Liver (tissue), 9 donors: ENCODE results near the gene MVB12B. TPM values are rescaled to one million over a fixed set of nuclear protein-coding genes. Genes with fewer than 3 reads are reported as not detected.

ENCODE experiments used
- DNase-seq: peaks from one replicate; pipeline ENCODE4 v3.0.0-alpha.2; 2017; ENCODE audit warnings: low spot score
- H3K27ac ChIP-seq, 2 donors: one replicate each; pipeline ENCODE4 v1.7.0; 2013; ENCODE audit warnings: inconsistent platforms in 2 of 2, low read length in 2 of 2, control low read depth in 1 of 2, low read depth in 1 of 2, mild to moderate bottlenecking in 1 of 2
- H3K27me3 ChIP-seq, 4 donors: one replicate each; pipeline versions ENCODE4 v1.6.1 to v1.7.0; 2013; ENCODE audit warnings: low read length in 3 of 4, inconsistent platforms in 1 of 4, mild to moderate bottlenecking in 1 of 4, moderate library complexity in 1 of 4; ENCODE audit not compliant: control insufficient read depth in 4 of 4, insufficient read depth in 4 of 4
- H3K36me3 ChIP-seq, 4 donors: one replicate each; pipeline versions ENCODE4 v1.6.1 to v1.7.0; 2013; ENCODE audit warnings: low read length in 3 of 4, mild to moderate bottlenecking in 3 of 4, low read depth in 1 of 4, moderate library complexity in 1 of 4; ENCODE audit not compliant: control insufficient read depth in 4 of 4, insufficient read depth in 3 of 4
- H3K4me1 ChIP-seq, 4 donors: one replicate each; pipeline versions ENCODE4 v1.6.1 to v1.7.0; 2013; ENCODE audit warnings: low read length in 3 of 4, mild to moderate bottlenecking in 3 of 4, moderate library complexity in 1 of 4; ENCODE audit not compliant: control insufficient read depth in 4 of 4, insufficient read depth in 4 of 4
- H3K4me3 ChIP-seq, 3 donors: one replicate each; pipeline versions ENCODE4 v1.6.1 to v1.7.0; 2013; ENCODE audit warnings: low read length in 3 of 3, control low read depth in 1 of 3, low read depth in 1 of 3, mild to moderate bottlenecking in 1 of 3
- H3K9ac ChIP-seq, 2 donors: one replicate each; pipeline ENCODE4 v1.7.0; 2013; ENCODE audit warnings: low read length in 2 of 2, mild to moderate bottlenecking in 2 of 2, moderate library complexity in 2 of 2, control low read depth in 1 of 2, low read depth in 1 of 2
- H3K9me3 ChIP-seq, 4 donors: one replicate each; pipeline versions ENCODE4 v1.6.1 to v1.7.0; 2013; ENCODE audit warnings: low read length in 3 of 4; ENCODE audit not compliant: control insufficient read depth in 4 of 4
- ATF3 ChIP-seq: IDR thresholded peaks from 2 replicates; pipeline ENCODE4 v1.6.1; 2016; ENCODE audit warnings: antibody characterized with exemption
- CTCF ChIP-seq: fragments of 150-350 bp; IDR thresholded peaks from 2 replicates; pipeline ENCODE4 v1.5.1; 2017; ENCODE audit warnings: improper control_type of control experiment, low read depth, low read length; ENCODE audit not compliant: missing input control
- EGR1 ChIP-seq, 2 donors: IDR thresholded peaks; 2 replicates each; pipeline ENCODE4 v1.6.1; 2016 to 2018; ENCODE audit warnings: antibody characterized with exemption in 2 of 2, low read depth in 2 of 2
- FOXA1 ChIP-seq: IDR thresholded peaks from 2 replicates; pipeline ENCODE4 v1.6.1; 2016; ENCODE audit warnings: antibody characterized with exemption
- FOXA2 ChIP-seq: IDR thresholded peaks from 2 replicates; pipeline ENCODE4 v1.6.1; 2016; ENCODE audit warnings: antibody characterized with exemption
- GABPA ChIP-seq, 2 donors: IDR thresholded peaks in 1 of 2; conservative IDR thresholded peaks in 1 of 2; 2 replicates each; pipeline ENCODE4 v1.6.1; 2016; ENCODE audit warnings: antibody characterized with exemption in 2 of 2, mild to moderate bottlenecking in 1 of 2, moderate library complexity in 1 of 2
- HNF4A ChIP-seq, 2 donors: conservative IDR thresholded peaks; 2 replicates each; pipeline ENCODE4 v1.6.1; 2016; ENCODE audit warnings: antibody characterized with exemption in 2 of 2, mild to moderate bottlenecking in 2 of 2
- HNF4G ChIP-seq: IDR thresholded peaks from 2 replicates; pipeline ENCODE4 v1.6.1; 2016; ENCODE audit warnings: antibody characterized with exemption
- JUND ChIP-seq, 2 donors: IDR thresholded peaks; 2 replicates each; pipeline ENCODE4 v1.6.1; 2016; ENCODE audit warnings: antibody characterized with exemption in 2 of 2
- MAX ChIP-seq: IDR thresholded peaks from 2 replicates; pipeline ENCODE4 v1.6.1; 2016; ENCODE audit warnings: antibody characterized with exemption
- NR2F2 ChIP-seq: IDR thresholded peaks from 2 replicates; pipeline ENCODE4 v1.6.1; 2016; ENCODE audit warnings: antibody characterized with exemption
- RAD21 ChIP-seq, 2 donors: IDR thresholded peaks; 2 replicates each; pipeline ENCODE4 v1.6.1; 2016; ENCODE audit warnings: antibody characterized with exemption in 2 of 2, mild to moderate bottlenecking in 2 of 2
- REST ChIP-seq: IDR thresholded peaks from 2 replicates; pipeline ENCODE4 v1.6.1; 2016; ENCODE audit warnings: antibody characterized with exemption, mild to moderate bottlenecking
- RXRA ChIP-seq, 2 donors: IDR thresholded peaks; 2 replicates each; pipeline ENCODE4 v1.6.1; 2017 to 2018; ENCODE audit warnings: antibody characterized with exemption in 2 of 2, mild to moderate bottlenecking in 1 of 2
- SP1 ChIP-seq: IDR thresholded peaks from 2 replicates; pipeline ENCODE4 v1.6.1; 2018; ENCODE audit warnings: antibody characterized with exemption, mild to moderate bottlenecking
- TAF1 ChIP-seq: conservative IDR thresholded peaks from 2 replicates; pipeline ENCODE4 v1.6.1; 2016; ENCODE audit warnings: antibody characterized with exemption, mild to moderate bottlenecking
- YY1 ChIP-seq: IDR thresholded peaks from 2 replicates; pipeline ENCODE4 v1.6.1; 2016; ENCODE audit warnings: antibody characterized with exemption, mild to moderate bottlenecking
- WGBS: extraction: QIAGEN DNeasy Blood & Tissue Kit; methylation state at CpG from one replicate; pipeline ENCODE4 v1.1.7; 2013; 5-methylcytosine and 5-hydroxymethylcytosine counted together
- polyA plus RNA-seq, 2 donors: library from polyadenylated mRNA; stranded (reverse) in 1 of 2; unstranded in 1 of 2; fragments of 200-250 nt in 1 of 2; fragments of >200 nt in 1 of 2; fragmentation: Nextera tagmentation in 1 of 2; extraction: Ambion mirVana in 1 of 2; gene quantifications; one replicate each; pipeline versions ENCODE4 v1.2.1 to v1.2.3, GENCODE V29; 2013 to 2015
- total RNA-seq, 2 donors: library from RNA; depleted of rRNA; stranded (reverse); fragments of >200 nt; gene quantifications; one replicate each; pipeline ENCODE4 v1.2.3, GENCODE V29; 2014
- TF ChIP-seq, protein P1 (sequence below): IDR thresholded peaks from 2 replicates; pipeline ENCODE4 v1.6.1; 2016; ENCODE audit warnings: antibody characterized with exemption
- donor health status: healthy.
- donor health status: healthy.
- donor health status: healthy.
- donor health status: healthy.
- donor health status: healthy.

MVB12B gene
- total and polyA plus RNA-seq, 4 donors, result 5.3 to 12.4 (median 8.4) TPM

DNA sequence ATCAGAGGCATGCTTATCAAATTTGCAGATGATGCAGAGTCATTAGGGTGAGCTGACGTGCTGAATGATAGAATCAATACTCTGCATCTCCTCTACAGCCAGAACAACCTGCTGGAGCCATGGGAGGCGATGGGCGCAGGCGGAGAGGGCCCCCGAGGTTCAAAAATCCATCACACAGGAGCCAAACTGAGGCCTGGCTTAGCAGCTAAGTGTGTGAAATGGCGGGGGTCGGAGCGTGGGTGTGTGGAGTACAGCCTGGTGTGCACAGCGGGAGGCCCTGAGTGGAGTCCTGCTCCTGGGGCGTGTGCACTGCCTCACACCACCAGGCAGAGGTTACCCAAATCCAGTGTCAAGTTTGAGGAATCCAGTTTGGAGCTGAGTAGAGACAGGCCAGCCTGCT is 73.2 kb downstream of the MVB12B start:
- no peaks in the 10 kb centered on the region for H3K9me3 ChIP-seq
- no peak overlapping the region for H3K4me3 ChIP-seq
- DNase-seq, result no peak
- H3K36me3 ChIP-seq, result peaks cover 0 to 7% (median 4%) of the 10 kb centered on the region in 4 donors
- TF ChIP-seq HNF4A (conservative IDR thresholded peaks at IDR 0.05) (no peak), JUND (IDR thresholded peaks at IDR 0.05) (no peak), MAX (no peak), CTCF (no peak), GABPA (IDR thresholded peaks at IDR 0.05 in 1 of 2, conservative IDR thresholded peaks at IDR 0.05 in 1 of 2) (no peak), SP1 (no peak), EGR1 (IDR thresholded peaks at IDR 0.05; ENCODE audit: low read depth in 2 of 2) (no peak), FOXA2 (no peak), FOXA1 (no peak), TAF1 (no peak), RAD21 (IDR thresholded peaks at IDR 0.05) (no peak), REST (no peak), YY1 (no peak), NR2F2 (no peak)
- TF ChIP-seq, protein P1, sequence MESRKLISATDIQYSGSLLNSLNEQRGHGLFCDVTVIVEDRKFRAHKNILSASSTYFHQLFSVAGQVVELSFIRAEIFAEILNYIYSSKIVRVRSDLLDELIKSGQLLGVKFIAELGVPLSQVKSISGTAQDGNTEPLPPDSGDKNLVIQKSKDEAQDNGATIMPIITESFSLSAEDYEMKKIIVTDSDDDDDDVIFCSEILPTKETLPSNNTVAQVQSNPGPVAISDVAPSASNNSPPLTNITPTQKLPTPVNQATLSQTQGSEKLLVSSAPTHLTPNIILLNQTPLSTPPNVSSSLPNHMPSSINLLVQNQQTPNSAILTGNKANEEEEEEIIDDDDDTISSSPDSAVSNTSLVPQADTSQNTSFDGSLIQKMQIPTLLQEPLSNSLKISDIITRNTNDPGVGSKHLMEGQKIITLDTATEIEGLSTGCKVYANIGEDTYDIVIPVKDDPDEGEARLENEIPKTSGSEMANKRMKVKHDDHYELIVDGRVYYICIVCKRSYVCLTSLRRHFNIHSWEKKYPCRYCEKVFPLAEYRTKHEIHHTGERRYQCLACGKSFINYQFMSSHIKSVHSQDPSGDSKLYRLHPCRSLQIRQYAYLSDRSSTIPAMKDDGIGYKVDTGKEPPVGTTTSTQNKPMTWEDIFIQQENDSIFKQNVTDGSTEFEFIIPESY, result no peak
- WGBS, result 96% methylated on average over 10 of the region's 10 CpGs
- H3K27ac ChIP-seq, result no peak overlapping the region
- H3K9ac ChIP-seq, result no peak overlapping the region
- H3K4me1 ChIP-seq, result peaks cover 2 to 18% (median 12%) of the 10 kb centered on the region in 4 donors
- H3K27me3 ChIP-seq, result no peaks in the 10 kb centered on the region

DNA sequence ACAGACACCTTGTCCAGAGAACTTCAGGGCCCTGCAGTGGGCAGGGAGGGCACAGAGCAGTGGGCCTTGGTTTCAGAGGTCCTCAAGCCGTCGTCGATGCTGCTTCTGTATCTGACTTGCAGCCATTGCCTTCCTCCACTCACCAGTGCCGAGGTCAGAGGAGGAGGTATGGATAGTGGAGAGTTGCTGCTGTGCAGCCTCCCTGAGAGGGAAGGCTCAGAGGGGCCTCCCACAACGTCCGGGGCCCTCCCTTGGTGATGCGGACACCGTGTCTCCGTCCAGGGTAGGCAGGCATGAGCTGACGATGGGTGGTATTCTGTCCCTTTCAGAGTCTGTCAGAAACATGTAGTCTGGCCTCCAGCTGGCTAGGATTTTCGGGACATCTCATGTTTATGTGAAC is 73.9 kb downstream of the MVB12B start:
- Histone ChIP-seq H3K27me3 (no peaks in the 10 kb centered on the region), H3K9ac (no peak overlapping the region), H3K27ac (no peak overlapping the region), H3K4me1 (peaks cover 0 to 11% (median 7%) of the 10 kb centered on the region in 4 donors), H3K36me3 (peaks cover 0 to 7% (median 4%) of the 10 kb centered on the region in 4 donors), H3K4me3 (no peak overlapping the region), H3K9me3 (no peaks in the 10 kb centered on the region)
- TF ChIP-seq FOXA1, result no peak
- TF ChIP-seq RXRA (IDR thresholded peaks at IDR 0.05), result no peak
- no peak for TF ChIP-seq ATF3
- TF ChIP-seq EGR1 (IDR thresholded peaks at IDR 0.05; ENCODE audit: low read depth in 2 of 2), result no peak
- no peak for TF ChIP-seq SP1
- TF ChIP-seq JUND (IDR thresholded peaks at IDR 0.05), result no peak
- TF ChIP-seq REST, result no peak
- TF ChIP-seq MAX, result no peak
- TF ChIP-seq HNF4G, result no peak
- no peak for TF ChIP-seq FOXA2
- no peak for TF ChIP-seq RAD21 (IDR thresholded peaks at IDR 0.05)
- no peak for DNase-seq
- 92% methylated on average over 11 of the region's 11 CpGs for whole genome bisulfite sequencing
